Astrocyte (in vitro differentiated cells and primary cell): Measurements from ENCODE around the gene ZNF837.

ENCODE experiments used
- CTCF ChIP-seq: IDR thresholded peaks from 2 replicates; pipeline ENCODE4 v1.5.1; 2011; ENCODE audit warnings: low read depth, mild to moderate bottlenecking, inconsistent platforms, low read length, moderate library complexity; ENCODE audit not compliant: insufficient read depth
- EZH2 ChIP-seq: IDR thresholded peaks from 2 replicates; pipeline ENCODE4 v1.6.1; 2012; ENCODE audit warnings: mild to moderate bottlenecking, low read length, inconsistent platforms; ENCODE audit not compliant: insufficient read depth

- no peak for TF ChIP-seq CTCF
- TF ChIP-seq EZH2, result no peak
Measured at GRCh38 chr19:58379246-58379645, 1.6 kb downstream of the ZNF837 start.
